Activated CD8-positive, alpha-beta memory T cell treated with anti-CD3 and anti-CD28 coated beads for 4 hours (primary cell): ENCODE results near the gene RPIA.

Experiments
- DNase-seq, 2 donors: peaks; one replicate each; pipeline ENCODE4 v3.0.0-alpha.2; 2020; ENCODE audit warnings: low read depth in 2 of 2

Gene RPIA

DNA sequence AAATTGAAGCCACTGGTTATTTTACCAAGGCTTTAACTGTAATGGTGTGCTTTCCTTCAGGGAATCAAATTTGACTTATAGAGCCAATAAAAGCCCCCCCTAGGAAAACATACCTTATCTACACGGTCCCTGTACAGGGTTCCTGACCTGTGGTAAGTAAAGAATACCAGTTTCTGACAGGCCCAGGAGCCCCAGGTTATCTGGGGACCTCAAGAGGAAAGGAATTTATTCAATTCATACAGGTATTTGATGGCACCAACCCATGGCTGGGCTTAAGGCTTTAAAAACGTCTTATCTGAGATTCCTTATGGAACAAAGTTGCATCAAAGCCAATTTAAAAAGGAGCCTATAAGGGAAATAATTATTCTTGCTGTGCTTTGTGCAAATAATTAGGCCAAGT lies 7.0 kb upstream of the RPIA start:
- DNase-seq = no peak

DNA sequence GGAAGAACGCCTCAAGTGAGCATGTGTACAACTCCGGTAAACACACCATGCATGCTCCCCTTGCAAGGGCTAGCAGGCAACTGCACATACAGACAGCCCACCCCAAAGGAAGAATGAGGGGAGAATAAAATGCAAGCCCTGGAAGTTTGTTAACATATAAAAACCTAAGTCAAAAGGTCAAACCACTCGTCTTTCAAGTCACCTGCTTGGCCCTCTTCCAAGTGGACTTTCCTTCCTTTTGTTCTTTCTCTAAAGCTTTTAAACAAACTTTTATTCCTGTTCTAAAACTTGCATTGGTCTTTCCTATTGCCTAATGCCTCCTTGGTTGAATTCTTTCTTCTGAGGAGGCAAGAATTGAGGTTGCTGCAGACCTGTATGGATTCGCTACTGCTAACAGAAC lies 5.2 kb upstream of the RPIA start:
- no peak for DNase-seq

DNA sequence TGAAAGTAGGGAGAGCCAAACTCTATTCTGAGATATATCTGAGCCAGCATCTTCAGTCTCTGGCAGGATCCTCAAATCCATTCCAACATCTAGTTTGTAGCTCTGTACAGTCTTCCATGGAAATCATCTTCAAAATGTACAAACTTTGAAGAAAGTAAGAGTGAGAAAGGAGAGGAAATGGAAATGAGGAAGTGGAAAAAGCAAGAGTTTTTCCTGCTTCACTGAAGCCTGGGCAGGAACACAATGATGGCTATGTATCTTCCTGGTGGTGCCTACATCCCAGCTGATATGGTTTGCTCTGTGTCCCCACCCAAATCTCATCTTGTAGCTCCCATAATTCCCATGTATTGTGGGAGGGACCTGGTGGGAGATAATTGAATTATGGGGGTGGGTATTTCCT lies 4.1 kb upstream of the RPIA start:
- no peak for DNase-seq

DNA sequence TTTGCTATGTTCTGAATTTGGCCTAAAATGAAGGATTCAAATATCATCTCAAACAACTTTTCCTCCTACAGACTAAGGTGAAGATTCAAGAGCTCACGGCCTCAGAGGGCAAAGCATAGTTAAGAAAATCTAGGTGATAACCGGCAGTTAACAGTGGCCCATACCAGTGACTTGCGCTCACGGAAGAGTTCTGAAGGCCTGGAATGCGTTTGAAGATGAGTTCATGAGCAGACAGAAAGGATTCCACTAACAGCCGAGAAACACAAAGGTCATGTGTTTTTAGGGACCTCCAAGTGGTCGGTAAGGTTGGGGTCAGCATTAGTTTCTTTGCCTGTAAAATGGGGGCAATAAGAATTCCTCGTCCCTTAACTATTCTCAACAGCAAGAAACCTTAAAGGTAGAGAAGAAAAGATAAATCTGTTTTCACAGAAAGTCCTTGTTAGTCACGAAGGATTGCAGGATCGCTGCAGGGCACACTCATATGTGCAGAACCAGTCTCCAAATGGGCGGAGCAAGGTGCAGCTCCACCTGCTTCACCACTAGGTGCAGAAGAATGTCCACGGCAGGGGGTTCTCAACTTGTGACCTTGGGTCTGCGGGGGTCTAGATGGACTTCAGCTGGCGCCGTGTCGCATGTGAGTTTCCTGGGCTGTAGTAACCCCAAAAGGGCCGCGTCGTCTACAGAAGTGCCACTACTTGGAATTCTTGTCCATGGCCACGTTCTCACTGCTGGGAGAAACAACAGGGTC lies 708 bp upstream of the RPIA start:
- DNase-seq = peak in 1 of 2 donors; percentile 3

DNA sequence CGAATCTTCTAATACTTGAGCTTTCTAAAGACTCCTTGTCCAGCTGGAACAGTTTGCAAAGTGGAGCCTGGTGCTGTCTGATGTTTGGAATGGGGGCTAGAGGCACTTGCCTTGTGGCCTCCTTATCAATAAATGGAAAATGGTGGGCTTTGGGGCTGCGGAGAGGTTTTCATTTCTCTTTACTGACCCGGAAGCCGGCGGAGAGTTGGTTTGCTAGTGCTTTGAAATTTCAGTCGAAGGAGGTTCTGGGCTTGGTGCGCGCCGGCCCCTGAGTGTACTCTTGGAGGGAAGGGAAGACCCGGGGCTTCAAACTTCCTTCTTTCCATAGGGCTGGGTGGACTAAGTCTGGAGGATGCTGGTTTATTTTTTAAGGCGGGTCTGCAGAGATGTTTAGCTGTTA lies 714 bp downstream of the RPIA start:
- peak in 1 of 2 donors; percentile 3 for DNase-seq

DNA sequence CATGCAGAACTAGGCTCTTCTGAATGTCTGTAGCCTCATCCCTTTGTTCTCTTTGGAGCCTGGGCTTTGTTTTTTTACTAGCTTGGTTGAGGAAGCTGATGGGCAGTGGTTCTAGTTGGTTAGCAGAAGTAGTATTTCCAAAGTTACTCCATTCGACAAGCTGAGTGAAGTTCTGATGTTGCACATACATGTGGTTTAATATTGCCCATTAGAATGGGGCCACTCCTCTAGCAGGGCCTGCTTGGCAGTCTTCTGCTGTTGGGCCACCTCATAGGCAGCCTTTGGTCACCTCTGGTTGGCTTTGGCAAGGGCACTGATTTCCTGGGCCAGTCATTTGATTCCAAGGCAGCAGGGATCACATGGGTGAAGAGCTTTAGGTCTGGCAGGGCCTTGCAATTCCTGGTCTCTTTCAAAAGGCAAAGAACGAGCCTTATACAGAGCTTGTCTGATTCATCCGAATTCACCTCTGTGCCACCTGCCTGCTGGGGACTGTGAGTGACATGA lies 2.5 kb downstream of the RPIA start:
- DNase-seq = no peak

DNA sequence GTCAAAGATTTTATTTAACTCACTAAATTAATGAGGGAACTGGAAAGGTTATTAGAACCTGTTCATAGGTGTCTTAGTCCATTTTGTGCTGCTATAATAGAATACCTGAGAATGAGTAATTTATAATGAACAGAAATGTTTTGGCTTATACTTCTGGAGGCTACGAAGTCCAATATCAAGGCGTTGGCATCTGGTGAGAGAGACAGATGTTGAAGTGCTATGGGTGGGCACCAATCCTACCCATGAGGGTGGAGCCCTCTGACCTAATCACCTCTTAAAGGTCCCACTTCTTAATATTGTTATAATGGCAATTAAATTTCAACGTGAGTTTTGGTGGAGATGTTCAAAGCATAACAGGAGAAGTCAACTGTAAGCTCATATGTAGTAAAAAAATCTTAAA lies 5.1 kb downstream of the RPIA start:
- no peak for DNase-seq

DNA sequence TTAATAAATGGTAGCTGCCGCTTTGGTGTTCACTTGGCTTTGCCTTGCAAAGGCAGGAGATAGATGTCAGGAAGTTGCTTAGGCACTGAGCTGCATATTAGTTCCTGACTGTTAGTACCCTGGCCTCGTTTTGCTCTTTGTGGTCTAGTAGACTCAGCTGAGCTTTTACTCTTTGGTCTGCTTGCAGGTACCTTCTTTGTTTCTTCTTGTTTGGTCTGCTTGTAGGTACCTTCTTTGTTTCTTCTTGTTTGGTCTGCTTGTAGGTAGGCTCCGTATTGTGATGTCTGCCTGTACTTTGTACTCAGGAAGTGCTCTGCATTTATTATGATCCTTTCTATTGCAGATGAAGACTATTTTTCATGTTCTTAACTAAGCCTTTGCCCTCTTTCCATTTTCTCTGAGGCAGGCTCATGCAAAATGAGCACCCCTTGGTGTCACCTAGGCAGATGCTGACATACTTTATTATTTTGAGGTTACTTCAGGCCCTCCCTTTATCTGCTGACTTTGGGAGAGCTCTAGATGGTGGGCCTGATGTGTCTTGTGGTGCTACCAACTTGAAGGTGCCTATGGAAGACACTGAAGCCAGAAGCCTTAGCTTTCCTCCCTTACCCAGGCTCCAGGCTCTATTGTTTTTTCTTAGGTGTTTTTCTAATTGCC lies 6.0 kb downstream of the RPIA start:
- no peak for DNase-seq

DNA sequence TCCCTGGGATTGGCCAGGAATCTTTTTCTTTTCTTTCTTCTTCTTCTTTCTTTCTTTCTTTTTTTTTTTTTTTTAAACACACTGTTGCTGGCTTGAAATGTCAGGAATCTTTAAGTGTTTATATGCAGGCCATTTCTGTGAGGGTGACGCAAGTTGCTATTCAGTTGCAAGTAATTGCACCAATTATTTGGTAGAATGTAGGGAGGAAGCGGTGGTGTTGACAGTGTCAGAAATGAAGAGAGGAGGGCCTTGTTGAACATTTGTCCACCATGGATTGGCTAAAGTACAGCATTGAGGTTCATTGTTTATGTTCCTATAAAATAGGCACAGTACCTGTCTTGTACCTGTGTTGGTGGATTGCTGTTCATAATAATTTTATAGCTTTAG lies 6.5 kb downstream of the RPIA start:
- no peak for DNase-seq

DNA sequence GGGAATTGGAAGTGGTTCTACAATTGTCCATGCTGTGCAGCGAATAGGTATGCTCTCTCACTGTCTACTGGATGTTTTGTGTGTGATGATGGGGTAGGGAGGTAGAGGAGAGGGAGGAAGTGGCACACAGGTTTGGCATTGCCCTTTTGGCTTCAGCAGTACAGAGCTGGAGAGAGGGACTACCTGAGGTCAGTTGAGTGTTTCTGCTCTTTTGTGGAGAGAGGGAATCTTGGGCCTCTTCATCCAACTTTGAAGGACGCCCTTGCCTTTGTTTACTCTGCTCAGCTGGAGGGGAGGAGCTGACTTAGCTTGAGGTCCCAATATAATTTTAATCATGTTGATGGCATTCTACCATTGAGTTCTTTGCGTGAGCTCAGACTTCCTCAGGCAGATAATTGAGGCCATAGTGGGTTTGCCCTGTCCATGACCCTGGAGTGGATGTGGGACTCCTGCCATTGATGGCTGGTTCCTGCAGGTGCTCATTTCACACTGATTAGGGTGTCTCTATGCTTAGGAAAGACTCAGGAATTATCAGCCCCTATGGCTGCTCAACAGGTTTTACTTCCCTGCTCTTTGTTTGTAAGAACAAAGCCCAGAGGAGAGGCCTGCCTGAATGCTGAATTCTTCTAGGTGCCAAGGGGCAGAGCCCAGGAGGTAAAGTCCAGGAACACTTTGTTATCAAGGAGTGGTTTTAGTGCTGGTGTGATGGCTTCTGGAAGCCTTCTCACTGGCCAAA lies 7.2 kb downstream of the RPIA start:
- DNase-seq = no peak

DNA sequence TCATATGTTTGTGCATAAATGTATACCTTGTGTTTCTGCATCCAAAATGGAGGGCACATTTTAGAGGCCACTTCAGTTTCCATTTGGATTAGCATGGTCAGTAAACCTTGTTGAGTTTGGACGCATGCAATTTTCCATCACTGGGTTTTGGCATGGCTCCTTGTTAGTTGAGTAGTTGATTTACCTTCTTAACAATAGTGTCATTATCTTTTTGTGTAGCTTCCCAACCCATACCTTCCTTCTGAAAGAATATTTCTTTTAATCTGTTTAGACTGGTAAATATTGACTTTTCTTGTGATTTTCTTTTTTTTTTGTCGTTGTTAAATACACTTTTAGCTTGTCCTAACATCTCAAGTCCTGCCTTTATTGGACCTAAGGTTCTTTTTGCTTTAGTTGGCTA lies 15.5 kb downstream of the RPIA start:
- DNase-seq = no peak

DNA sequence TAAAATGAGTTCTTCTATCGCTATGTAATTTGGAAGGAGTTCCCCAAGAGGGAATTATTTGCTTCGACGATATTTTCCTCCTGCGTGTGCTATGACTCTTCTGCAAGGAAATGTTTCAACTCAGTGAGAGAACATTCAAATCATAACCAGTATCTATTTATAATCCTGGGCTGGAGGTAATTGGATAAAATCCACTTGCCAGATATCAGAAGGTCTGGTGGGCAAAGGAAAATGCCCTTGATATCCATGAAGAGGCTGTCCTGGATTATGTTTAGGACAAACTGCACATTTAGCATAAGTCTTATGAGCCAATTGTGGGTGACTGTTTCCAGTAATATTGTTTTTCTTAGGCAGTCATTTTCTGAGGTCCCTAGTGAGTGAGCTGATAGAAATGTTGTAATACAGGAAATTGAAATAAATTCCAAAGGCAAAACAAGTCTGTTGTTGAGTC lies 17.7 kb downstream of the RPIA start:
- no peak for DNase-seq

DNA sequence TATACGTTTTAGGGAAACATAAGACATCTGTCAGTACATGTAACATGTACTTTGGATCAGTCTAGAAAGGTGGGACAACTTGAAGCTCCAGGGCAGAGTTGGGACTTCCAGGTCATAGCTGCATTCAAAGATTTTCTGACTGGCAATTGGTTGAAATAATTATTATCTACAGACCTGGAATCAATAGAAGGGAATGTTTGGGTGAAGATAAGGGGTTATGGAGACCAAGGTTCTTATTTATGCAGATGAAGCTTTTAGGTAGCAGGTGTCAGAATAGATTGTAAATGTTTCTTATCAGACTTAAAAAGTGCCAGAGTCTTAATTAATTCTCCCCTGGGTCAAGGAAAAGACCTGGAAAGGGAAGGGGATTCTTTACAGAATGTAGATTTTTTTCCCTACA lies 19.8 kb downstream of the RPIA start:
- no peak for DNase-seq

DNA sequence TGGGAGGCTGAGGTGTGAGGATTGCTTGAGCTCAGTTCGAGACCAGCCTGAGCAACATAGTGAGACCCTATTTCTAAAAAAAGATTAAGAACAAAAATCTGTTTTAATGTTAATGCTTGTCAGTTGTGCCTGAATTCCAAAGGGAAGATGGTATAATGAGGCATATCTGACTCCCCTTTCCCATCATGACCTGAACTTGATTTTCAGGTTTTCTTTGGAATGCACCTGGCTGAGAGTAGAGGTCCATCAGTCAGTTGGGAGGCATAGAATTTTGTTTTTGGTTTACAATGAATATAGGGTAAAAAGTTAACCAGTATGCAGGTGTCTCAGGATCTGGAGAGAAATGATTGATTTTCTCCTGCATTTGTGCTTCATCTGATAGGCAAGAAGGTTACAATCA lies 20.4 kb downstream of the RPIA start:
- no peak for DNase-seq

DNA sequence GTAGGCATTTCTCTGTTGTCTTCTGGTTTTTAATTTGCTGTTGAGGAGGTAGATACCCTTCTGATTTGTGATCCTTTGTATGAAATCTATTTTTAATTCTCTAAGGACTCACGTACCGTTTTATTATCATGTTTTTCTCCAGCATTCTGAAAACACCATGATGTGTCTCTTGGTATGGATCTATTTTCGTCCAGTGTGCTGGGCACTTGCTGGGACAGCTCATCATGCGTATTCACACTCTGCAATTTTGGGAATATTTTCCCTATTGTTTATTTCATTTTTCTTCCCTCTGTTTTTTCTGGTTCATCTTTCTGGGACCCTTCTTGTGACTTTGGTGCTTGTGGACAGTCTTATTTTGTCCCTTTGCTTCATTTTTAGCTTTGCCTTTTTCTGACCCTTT lies 21.9 kb downstream of the RPIA start:
- no peak for DNase-seq

DNA sequence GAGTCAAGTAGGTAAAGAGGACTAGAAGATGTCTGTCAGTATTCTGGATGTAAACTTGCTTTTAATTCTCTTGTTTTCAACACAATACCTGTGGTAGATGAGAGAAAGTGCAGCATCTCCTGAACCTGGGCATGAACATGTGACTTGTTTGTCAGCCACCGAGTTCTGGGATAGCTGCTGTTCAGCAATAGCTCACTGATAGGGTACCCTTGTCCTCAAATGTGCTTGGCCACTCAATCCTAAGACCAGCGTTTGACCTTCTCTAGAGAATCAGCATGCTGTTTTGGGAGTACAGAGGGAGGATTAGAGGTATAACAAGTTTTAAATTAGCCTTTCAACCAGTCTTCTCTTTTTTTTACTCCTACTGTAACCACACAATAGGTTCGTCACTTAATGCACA lies 23.2 kb downstream of the RPIA start:
- no peak for DNase-seq

DNA sequence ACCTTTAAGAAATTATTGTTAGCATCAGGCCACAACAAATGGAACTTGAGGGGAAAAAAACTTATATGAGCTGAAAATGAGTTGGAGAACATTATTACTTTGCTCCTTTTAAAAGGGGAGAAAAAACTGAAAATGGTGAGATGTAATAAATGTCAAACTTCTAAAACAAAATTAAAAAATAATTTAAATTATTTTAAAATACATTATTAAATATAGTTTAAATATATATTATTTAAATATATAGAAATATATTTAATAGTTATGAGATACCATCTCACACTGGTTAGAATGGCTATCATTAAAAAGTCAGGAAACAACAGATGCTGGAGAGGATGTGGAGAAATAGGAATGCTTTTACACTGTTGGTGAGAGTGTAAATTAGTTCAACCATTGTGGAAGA lies 28.9 kb downstream of the RPIA start:
- DNase-seq = no peak

DNA sequence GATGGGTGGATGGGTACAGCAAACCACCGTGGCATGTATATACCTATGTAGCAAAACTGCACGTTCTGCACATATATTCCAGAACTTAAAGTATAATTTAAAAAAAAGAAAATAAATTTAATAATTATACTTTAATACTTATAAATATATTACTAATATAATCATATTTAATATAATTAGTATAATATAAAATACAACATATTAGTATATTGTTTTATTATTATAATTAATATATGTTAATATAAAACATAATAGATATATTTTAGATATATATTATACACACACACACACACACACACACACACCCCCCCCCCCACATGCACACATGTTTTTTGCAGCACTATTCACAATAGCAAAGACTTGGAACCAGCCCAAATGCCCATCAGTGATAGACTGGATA lies 29.8 kb downstream of the RPIA start:
- DNase-seq = no peak

DNA sequence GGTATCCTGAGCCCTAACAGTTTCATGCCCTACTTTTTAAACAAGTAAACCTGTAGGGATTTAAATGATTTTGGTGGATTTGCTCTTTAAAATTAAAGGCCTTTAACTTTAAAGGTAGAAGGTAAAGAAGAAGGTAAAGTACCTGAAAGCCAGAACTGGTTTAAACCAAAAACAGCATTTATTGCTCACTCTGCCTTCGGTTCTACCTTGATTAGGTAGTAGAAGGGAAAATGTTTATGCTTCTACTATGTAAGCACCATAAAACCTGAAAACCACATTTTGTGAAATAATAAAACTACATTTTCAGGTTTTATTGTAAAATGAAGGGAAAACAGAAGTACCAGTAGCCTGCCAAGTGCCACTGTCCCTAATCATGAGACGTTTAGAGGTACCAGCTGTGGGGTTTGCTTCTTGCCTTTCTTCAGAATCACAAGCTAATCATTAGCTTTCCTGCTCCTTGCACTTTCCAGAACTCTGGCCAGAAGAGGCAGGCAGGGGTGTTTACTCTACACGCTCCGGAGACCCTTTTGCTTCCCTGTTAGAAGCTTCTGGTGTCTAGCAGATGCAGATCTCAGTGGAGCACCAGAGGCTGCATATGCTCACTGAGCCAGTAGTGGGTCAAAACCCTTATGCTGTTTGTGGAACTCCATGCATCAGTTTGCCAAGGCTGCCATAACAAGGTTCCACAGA lies 33.3 kb downstream of the RPIA start:
- no peak for DNase-seq

DNA sequence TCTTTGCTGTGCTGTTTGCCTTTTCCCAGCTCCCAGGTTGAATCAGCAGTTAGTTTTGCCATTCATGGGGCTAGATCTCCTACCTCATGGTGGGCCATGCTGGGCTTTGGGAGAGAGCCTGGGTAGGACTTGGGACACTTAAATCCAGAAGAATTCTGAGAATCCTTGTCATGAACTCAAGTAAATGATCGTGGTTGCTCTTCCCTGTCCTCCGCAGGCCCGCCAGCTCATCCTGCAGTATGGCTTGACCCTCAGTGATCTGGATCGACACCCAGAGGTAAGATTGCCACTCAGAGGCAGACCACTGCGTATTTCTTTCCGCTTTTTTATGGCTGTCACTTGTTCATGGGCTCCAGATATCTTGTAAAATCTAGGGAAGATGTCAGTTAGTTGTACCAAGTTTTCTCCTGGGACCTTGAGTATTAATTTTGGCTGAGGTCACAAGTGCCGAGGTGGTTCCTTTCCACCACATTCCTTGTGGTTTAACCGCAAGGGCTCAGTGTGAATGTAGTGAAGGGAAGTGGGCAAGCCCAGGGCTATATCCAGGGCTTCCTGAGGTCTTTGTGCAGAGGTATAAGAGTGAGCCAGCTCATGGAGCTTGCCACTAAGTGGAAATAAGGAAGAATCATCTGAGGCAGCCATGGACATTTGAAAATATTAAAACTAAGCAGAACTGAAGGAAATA lies 37.7 kb downstream of the RPIA start:
- no peak for DNase-seq

DNA sequence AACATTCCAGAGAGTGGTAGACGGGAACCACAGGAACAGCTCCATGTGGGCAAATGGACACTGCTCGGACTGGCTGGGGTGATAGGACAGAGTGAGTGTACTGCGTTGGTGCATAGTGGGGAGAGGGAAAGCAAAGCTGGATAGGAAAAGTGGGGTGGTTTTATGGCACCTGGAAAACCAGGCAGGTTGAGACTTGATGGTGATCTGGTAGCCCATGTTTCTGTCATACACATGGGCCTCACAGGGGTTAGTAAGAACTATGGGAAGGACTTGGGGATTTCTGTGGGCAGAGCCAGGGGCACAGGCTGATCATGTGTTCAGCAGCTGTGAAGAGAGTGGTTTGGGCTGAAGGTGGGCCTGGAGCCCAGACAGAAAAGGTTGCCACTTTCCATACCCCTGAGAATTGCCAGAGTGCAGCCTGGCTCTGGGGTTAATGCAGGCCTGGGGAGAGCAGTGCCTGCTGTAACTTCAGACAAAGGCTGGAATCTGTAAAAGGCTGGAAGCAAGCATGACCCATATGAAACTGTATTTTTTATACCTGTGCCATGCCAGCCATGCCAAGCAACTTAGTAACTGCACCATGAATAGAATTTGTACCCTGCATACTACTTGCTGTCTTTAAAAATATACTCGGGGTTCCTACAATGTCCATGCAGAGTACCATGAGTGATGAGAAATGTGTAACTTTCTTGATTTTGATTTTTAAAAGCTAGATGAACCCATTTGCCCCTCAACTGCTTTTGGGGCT lies 41.9 kb downstream of the RPIA start:
- no peak for DNase-seq
